Fibroblast of skin of right biceps (primary cell): ENCODE measurements around the gene TXNRD3.

ENCODE experiments used
- DNase-seq: peaks from one replicate; pipeline ENCODE4 v3.0.0-alpha.2; 2013

The TXNRD3 gene

GRCh38 chr3:126671521-126671920, 16.6 kb upstream of the TXNRD3 start:
- no peak for DNase-seq

- no peak for DNase-seq
Measured at GRCh38 chr3:126668450-126669401, 13.8 kb upstream of the TXNRD3 start.

GRCh38 chr3:126667631-126668449, 12.9 kb upstream of the TXNRD3 start:
- no peak for DNase-seq

GRCh38 chr3:126666658-126667528, 12.0 kb upstream of the TXNRD3 start:
- DNase-seq, result no peak

GRCh38 chr3:126665959-126666657, 11.2 kb upstream of the TXNRD3 start:
- no peak for DNase-seq

GRCh38 chr3:126665221-126665936, 10.5 kb upstream of the TXNRD3 start:
- DNase-seq, result no peak

- DNase-seq, result peak; percentile 26
Measured at GRCh38 chr3:126664591-126665214, 9.8 kb upstream of the TXNRD3 start.

- DNase-seq, result no peak
Measured at GRCh38 chr3:126663750-126664149, 8.8 kb upstream of the TXNRD3 start.

- DNase-seq, result no peak
Measured at GRCh38 chr3:126663257-126663656, 8.3 kb upstream of the TXNRD3 start.

GRCh38 chr3:126661532-126662364, 6.8 kb upstream of the TXNRD3 start:
- no peak for DNase-seq

- no peak for DNase-seq
Measured at GRCh38 chr3:126659915-126660886, 5.3 kb upstream of the TXNRD3 start.

- no peak for DNase-seq
Measured at GRCh38 chr3:126658584-126658983, 3.7 kb upstream of the TXNRD3 start.

GRCh38 chr3:126657901-126658300, 3.0 kb upstream of the TXNRD3 start:
- DNase-seq, result no peak

GRCh38 chr3:126656371-126657134, 1.6 kb upstream of the TXNRD3 start:
- DNase-seq, result no peak

- DNase-seq, result no peak
Measured at GRCh38 chr3:126655887-126656286, 963 bp upstream of the TXNRD3 start.

- DNase-seq, result no peak
Measured at GRCh38 chr3:126649556-126650092, 5.3 kb downstream of the TXNRD3 start.

- DNase-seq, result peak; percentile 38
Measured at GRCh38 chr3:126646674-126647073, 8.2 kb downstream of the TXNRD3 start.

GRCh38 chr3:126644615-126645014, 10.3 kb downstream of the TXNRD3 start:
- no peak for DNase-seq
